DMS 273 treated with DMSO at 0.1 percent for 48 hours (cell line): Measurements from ENCODE around the gene IL11RA.

Experiments
- DNase-seq: peaks from one replicate; lab custom pipeline; 2025; lab: John Stamatoyannopoulos, UW

IL11RA gene

GRCh38 chr9:34687276-34688030 lies 35.5 kb downstream of the IL11RA start:
- DNase-seq = no peak

GRCh38 chr9:34688329-34689115 lies 36.5 kb downstream of the IL11RA start:
- no peak for DNase-seq

- DNase-seq = no peak
Measured at GRCh38 chr9:34689116-34689470, 37.1 kb downstream of the IL11RA start.

GRCh38 chr9:34689512-34689911 lies 37.5 kb downstream of the IL11RA start:
- DNase-seq = no peak

GRCh38 chr9:34690983-34691935 lies 39.3 kb downstream of the IL11RA start, which contains the start of gene CCL19:
TSS of gene CCL19 (minus strand) at chr9:34691276. CDS start at chr9:34691139, 137 bp downstream.
- DNase-seq = no peak

GRCh38 chr9:34691936-34692315 lies 39.9 kb downstream of the IL11RA start:
- no peak for DNase-seq

GRCh38 chr9:34693560-34693959 lies 41.6 kb downstream of the IL11RA start:
- DNase-seq = no peak

- no peak for DNase-seq
Measured at GRCh38 chr9:34694811-34695210, 42.8 kb downstream of the IL11RA start.

GRCh38 chr9:34701023-34701768 lies 49.2 kb downstream of the IL11RA start:
- no peak for DNase-seq

GRCh38 chr9:34701769-34702736 lies 50.1 kb downstream of the IL11RA start:
- DNase-seq = peak; percentile 43

- no peak for DNase-seq
Measured at GRCh38 chr9:34707130-34707529, 55.1 kb downstream of the IL11RA start.

- DNase-seq = no peak
Measured at GRCh38 chr9:34709196-34709978, 57.4 kb downstream of the IL11RA start.

- DNase-seq = no peak
Measured at GRCh38 chr9:34710023-34710422, 58.0 kb downstream of the IL11RA start, which contains the start of gene CCL21. TSS of gene CCL21 (minus strand) at chr9:34710136. CDS start at chr9:34710066, 70 bp downstream.
